HEK293T (cell line): ENCODE data around the gene CD53.

Experiments used
- BHLHE40 ChIP-seq: fragments of 450-650 bp; IDR thresholded peaks from 2 replicates; pipeline ENCODE4 v1.6.1; 2016; ENCODE audit warnings: mild to moderate bottlenecking, moderate library complexity, borderline replicate concordance
- CTBP1 ChIP-seq: fragments of 450-650 bp; IDR thresholded peaks from 2 replicates; pipeline ENCODE4 v1.6.1; 2016; ENCODE audit warnings: borderline replicate concordance
- FOXA1 ChIP-seq: fragments of 450-650 bp; IDR thresholded peaks from 2 replicates; pipeline ENCODE4 v1.6.1; 2016; ENCODE audit warnings: mild to moderate bottlenecking
- FOXK2 ChIP-seq: fragments of 450-650 bp; IDR thresholded peaks from 2 replicates; pipeline ENCODE4 v1.6.1; 2016; ENCODE audit warnings: mild to moderate bottlenecking
- FOXM1 ChIP-seq: fragments of 450-650 bp; IDR thresholded peaks from 2 replicates; pipeline ENCODE4 v1.6.1; 2017; ENCODE audit warnings: mild to moderate bottlenecking, borderline replicate concordance
- NFRKB ChIP-seq: fragments of 450-650 bp; IDR thresholded peaks from 2 replicates; pipeline ENCODE4 v1.6.1; 2016; ENCODE audit warnings: mild to moderate bottlenecking, moderate library complexity
- SP1 ChIP-seq: fragments of 450-650 bp; IDR thresholded peaks from 2 replicates; pipeline ENCODE4 v1.6.1; 2017
- SUZ12 ChIP-seq: fragments of 450-650 bp; IDR thresholded peaks from 2 replicates; pipeline ENCODE4 v1.6.1; 2016; ENCODE audit warnings: mild to moderate bottlenecking
- TARDBP ChIP-seq: fragments of 450-650 bp; IDR thresholded peaks from 2 replicates; pipeline ENCODE4 v1.6.1; 2016
- ZNF384 ChIP-seq: fragments of 450-650 bp; IDR thresholded peaks from 2 replicates; pipeline ENCODE4 v1.6.1; 2016
- TF ChIP-seq, protein P1 (sequence below): fragments of 450-650 bp; IDR thresholded peaks from 2 replicates; pipeline ENCODE4 v1.6.1; 2016

DNA sequence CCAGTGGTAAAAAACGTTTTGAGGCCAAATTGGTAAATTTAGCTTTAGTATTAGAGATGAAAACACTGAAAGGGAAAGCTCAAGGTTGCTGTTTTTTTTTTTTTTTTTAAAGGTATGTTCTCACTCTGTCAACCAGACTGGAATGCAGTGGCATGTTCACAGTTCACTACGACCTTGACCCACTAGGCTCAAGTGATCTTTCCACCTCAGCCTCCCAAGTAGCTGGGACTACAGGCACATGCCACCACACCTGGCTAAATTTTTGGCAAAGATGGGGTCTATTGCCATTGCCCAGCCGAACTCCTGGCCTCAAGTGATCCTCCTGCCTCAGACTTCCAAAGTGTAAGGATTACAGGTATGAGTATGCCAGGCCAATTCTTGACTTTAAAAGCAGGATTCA, 71.9 kb downstream of the CD53 start:
- TF ChIP-seq SUZ12 = no peak
- TF ChIP-seq CTBP1 = no peak
- no peak for TF ChIP-seq SP1
- TF ChIP-seq, protein P1, sequence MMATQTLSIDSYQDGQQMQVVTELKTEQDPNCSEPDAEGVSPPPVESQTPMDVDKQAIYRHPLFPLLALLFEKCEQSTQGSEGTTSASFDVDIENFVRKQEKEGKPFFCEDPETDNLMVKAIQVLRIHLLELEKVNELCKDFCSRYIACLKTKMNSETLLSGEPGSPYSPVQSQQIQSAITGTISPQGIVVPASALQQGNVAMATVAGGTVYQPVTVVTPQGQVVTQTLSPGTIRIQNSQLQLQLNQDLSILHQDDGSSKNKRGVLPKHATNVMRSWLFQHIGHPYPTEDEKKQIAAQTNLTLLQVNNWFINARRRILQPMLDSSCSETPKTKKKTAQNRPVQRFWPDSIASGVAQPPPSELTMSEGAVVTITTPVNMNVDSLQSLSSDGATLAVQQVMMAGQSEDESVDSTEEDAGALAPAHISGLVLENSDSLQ = no peak
- no peak for TF ChIP-seq TARDBP
- TF ChIP-seq BHLHE40 = no peak
- no peak for TF ChIP-seq FOXK2
- no peak for TF ChIP-seq NFRKB
- no peak for TF ChIP-seq FOXM1
- no peak for TF ChIP-seq ZNF384
- TF ChIP-seq FOXA1 = no peak
